ENCODE results near the gene WDTC1.

The WDTC1 gene

DNA sequence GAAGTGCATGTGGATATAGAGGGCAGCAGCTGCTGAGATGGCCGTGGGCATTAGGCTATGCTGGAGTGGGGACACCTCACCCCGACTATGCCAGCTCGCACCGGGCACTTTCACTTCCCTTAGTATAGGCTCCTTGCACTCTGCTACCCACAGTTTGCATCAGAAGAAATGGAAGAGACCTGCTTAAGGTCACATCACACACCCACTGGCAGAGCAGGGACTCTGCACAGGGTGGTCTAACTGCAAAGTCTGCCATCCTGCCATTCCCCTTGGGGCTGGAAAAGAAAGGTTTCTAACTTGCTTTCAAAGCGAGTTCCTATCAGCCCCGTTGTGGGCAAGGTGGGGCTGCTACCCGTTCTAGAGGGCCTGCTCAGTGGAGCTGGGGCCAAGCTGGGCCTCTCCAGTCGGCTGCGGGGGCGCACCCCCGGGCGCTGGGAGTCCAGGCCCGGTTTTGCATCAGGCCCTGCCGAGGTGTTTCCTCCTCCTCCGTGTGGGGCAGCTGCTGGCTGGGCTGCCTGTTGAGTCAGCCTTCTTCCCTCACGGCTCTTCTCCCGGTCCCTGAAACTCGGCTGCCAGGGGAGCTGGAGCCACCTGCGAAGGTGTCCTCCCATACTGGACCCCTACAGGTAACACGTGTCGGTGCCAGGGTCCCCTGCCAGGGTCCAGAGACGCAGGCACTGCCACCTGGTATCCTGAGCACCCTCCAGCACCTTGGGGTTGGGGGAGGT, 107.3 kb downstream of the WDTC1 start, which contains the start of gene SYTL1:
TSS of gene SYTL1 (plus strand) at position 498 of the 728 bp plus-strand sequence. CDS start 3,313 bp downstream, outside the sequence.
- H3K4me3 ChIP-seq (ENCODE audit: control insufficient read depth, low read depth, low read length): no peak within 1 kb of the TSS
- DNase-seq (ENCODE audit: low read depth): no peak
- TF ChIP-seq, protein P1, sequence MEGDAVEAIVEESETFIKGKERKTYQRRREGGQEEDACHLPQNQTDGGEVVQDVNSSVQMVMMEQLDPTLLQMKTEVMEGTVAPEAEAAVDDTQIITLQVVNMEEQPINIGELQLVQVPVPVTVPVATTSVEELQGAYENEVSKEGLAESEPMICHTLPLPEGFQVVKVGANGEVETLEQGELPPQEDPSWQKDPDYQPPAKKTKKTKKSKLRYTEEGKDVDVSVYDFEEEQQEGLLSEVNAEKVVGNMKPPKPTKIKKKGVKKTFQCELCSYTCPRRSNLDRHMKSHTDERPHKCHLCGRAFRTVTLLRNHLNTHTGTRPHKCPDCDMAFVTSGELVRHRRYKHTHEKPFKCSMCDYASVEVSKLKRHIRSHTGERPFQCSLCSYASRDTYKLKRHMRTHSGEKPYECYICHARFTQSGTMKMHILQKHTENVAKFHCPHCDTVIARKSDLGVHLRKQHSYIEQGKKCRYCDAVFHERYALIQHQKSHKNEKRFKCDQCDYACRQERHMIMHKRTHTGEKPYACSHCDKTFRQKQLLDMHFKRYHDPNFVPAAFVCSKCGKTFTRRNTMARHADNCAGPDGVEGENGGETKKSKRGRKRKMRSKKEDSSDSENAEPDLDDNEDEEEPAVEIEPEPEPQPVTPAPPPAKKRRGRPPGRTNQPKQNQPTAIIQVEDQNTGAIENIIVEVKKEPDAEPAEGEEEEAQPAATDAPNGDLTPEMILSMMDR (IDR thresholded peaks at IDR 0.05; ENCODE audit: control insufficient read depth, insufficient read depth, low read depth, low read length, missing control alignments): no peak

DNA sequence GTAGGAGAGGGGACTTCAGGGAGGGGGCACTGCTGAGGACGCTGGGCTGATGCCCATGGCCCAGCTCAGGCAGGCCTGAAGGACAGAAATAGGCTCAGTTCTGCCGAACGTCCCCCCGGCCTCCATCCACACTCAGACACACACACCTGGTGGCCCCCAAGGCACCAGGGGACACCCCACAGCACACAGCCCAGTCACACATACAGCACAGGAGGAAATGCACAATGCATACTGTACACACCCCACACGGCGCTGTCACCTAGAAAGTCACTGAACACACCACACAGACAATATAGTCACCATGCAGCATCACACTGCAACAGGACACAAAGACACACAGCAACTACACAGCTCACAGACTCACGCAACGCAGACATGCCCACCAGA, 108.0 kb downstream of the WDTC1 start:
- TF ChIP-seq, protein P1 (IDR thresholded peaks at IDR 0.05; ENCODE audit: control insufficient read depth, insufficient read depth, low read depth, low read length, missing control alignments): no peak
- no peak for DNase-seq (ENCODE audit: low read depth)
- H3K4me3 ChIP-seq (ENCODE audit: control insufficient read depth, low read depth, low read length): no peak overlapping the region

DNA sequence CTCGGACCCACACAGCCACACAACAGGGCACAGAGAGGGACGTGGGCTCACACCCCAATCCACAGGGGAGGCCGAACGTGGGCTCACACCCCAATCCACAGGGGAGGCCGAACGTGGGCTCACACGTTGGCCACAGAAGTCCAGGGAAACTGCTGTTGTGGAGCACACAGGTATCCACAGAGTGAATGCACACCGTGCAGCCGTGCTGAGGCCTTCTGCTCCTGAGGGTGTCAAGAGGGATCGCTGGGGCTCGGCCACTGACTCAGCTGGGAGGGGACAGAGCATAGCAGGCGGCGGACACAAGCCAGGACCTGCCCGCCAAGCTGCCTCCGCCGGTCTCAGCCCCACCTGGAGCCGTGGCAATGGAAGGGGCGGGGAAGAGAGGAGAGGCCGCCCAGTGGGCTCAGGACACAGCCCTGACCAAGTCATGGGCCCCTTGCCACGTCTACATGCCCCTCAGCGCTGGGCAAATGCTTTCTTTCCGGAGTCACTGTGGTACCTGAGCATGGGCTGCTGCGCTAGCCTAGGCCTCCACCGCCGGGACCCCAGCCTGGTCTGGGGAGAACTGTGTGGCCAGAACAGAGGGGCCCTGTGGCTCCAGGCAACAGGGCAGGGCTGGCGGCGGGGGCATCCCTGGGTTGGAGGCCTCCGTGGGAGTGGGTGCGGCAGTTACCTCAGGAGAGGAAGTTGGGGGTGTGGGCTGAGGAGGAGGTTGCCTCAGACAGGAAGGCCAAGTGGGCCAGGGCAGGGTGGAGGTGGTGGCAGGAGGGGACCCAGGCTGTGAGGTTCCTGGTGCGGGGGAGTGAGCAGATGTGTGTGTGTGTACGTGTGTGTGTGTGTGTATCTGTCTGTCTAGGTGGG, 108.6 kb downstream of the WDTC1 start:
- no peak for DNase-seq (ENCODE audit: low read depth)
- no peak overlapping the region for H3K4me3 ChIP-seq (ENCODE audit: control insufficient read depth, low read depth, low read length)
- TF ChIP-seq, protein P1 (IDR thresholded peaks at IDR 0.05; ENCODE audit: control insufficient read depth, insufficient read depth, low read depth, low read length, missing control alignments): no peak

GRCh38 chr1:27343639-27344025, 109.2 kb downstream of the WDTC1 start:
- TF ChIP-seq, protein P1 (IDR thresholded peaks at IDR 0.05; ENCODE audit: control insufficient read depth, insufficient read depth, low read depth, low read length, missing control alignments): no peak
- DNase-seq (ENCODE audit: low read depth): no peak
- no peak overlapping the region for H3K4me3 ChIP-seq (ENCODE audit: control insufficient read depth, low read depth, low read length)

GRCh38 chr1:27345272-27345671, 110.8 kb downstream of the WDTC1 start:
- no peak for DNase-seq (ENCODE audit: low read depth)
- no peak overlapping the region for H3K4me3 ChIP-seq (ENCODE audit: control insufficient read depth, low read depth, low read length)
- TF ChIP-seq, protein P1 (IDR thresholded peaks at IDR 0.05; ENCODE audit: control insufficient read depth, insufficient read depth, low read depth, low read length, missing control alignments): no peak

DNA sequence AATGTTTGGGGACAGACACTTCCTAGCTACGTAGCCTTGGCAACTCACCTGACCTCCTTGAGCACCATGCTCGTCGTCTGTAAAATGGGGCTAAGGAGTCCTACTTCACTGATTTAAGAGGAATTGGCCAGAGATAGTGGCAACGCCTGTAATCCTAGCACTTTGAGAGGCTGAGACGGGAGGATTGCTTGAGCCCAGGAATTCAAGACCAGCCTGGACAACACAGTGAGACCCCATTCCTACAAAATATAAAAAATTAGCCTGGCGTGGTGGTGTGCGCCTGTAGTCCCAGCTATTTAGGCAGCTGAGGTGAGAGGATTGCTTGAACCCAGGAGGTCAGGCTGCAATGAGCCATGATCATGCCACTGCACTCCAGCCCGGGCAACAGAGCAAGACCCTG, 111.9 kb downstream of the WDTC1 start:
- no peak for DNase-seq (ENCODE audit: low read depth)
- H3K4me3 ChIP-seq (ENCODE audit: control insufficient read depth, low read depth, low read length): no peak overlapping the region
- TF ChIP-seq, protein P1 (IDR thresholded peaks at IDR 0.05; ENCODE audit: control insufficient read depth, insufficient read depth, low read depth, low read length, missing control alignments): no peak
